NK-92 treated with Interleukin-12 subunit alpha and Interleukin-12 subunit beta, amount 100 ng/mL, for 24 hours (cell line): ENCODE data around the gene LAMA1.
"Not testable (repeated sequence)": the region's sequence is repeated elsewhere in the genome, so short reads cannot be mapped to it uniquely, and the experiment has no call there.

Experiments
- DNase-seq: peaks from one replicate; lab custom pipeline; 2025; lab: John Stamatoyannopoulos, UW

LAMA1 gene

GRCh38 chr18:6947338-6948030 is 170.1 kb downstream of the LAMA1 start:
- DNase-seq, result no peak

- DNase-seq, result no peak
Observed at GRCh38 chr18:6943143-6943542, 174.5 kb downstream of the LAMA1 start.

- no peak for DNase-seq
Observed at GRCh38 chr18:6942742-6943141, 174.9 kb downstream of the LAMA1 start.

GRCh38 chr18:6941996-6942395 is 175.6 kb downstream of the LAMA1 start:
- no peak for DNase-seq

- DNase-seq, result no peak
Observed at GRCh38 chr18:6940451-6940850, 177.1 kb downstream of the LAMA1 start.

- no peak for DNase-seq
Observed at GRCh38 chr18:6939972-6940371, 177.6 kb downstream of the LAMA1 start.

GRCh38 chr18:6938403-6938802 is 179.2 kb downstream of the LAMA1 start:
- DNase-seq, result not testable (repeated sequence)

GRCh38 chr18:6938003-6938402 is 179.6 kb downstream of the LAMA1 start:
- no peak for DNase-seq

- DNase-seq, result no peak
Observed at GRCh38 chr18:6934859-6935258, 182.7 kb downstream of the LAMA1 start.

GRCh38 chr18:6929370-6930102 is 188.1 kb downstream of the LAMA1 start:
- DNase-seq, result no peak

GRCh38 chr18:6928359-6928758 is 189.2 kb downstream of the LAMA1 start:
- DNase-seq, result no peak

- DNase-seq, result no peak
Observed at GRCh38 chr18:6927153-6927552, 190.4 kb downstream of the LAMA1 start.

GRCh38 chr18:6923220-6923619 is 194.4 kb downstream of the LAMA1 start:
- DNase-seq, result no peak

GRCh38 chr18:6921571-6921970 is 196.0 kb downstream of the LAMA1 start:
- no peak for DNase-seq

- DNase-seq, result no peak
Observed at GRCh38 chr18:6920099-6920955, 197.3 kb downstream of the LAMA1 start.

- no peak for DNase-seq
Observed at GRCh38 chr18:6917072-6917471, 200.5 kb downstream of the LAMA1 start.

- DNase-seq, result no peak
Observed at GRCh38 chr18:6901286-6901926, 216.2 kb downstream of the LAMA1 start.

- no peak for DNase-seq
Observed at GRCh38 chr18:6891788-6892187, 225.8 kb downstream of the LAMA1 start.
